ENCODE measurements around the gene SLC39A5. TPM values are rescaled to one million over a fixed set of nuclear protein-coding genes. Genes with fewer than 3 reads are reported as not detected.

The SLC39A5 gene
- total and polyA plus RNA-seq, 2 of the 8 experiments (the other 6 are each of a cell fraction or from before 2014, with no cell fraction given): 0.27 TPM; not detected in 1

DNA sequence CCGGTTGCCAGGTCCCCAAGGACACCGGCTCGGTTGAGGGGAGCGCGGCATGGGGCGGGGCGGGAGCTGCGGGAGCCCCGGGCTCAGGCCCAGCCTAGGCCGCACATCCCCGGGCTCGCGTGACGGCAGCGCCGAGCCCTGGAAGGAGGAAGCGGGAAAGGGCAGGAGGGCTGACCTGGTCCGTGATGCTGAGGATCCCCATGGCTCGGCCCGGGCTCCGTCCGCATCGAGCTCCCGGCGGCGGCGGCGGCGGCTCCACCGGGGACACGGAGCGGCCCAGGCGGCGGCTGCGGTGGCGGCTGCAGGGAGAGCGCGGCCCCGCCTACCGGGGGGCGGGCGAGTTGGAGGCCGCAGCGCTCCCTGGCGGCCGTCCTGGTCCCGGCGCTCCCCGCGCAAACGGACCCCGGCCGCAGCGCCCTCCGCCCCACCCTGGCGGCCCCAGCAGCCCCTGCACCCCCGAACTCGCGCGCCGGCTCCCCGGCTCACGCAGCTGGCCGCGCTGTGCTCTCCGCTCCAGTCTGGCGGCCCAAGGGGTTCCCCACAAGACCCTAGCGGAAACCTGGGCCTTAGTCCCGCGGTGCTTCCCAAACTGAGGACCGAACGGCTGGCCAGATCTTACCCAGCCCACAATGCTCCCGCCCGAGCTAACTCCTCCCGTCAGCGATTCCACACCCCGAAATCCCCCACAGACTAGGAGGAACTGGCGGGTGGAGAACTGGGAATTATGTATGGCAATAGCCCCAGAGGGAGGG, 28.4 kb downstream of the SLC39A5 start, which contains the start of gene ANKRD52 (continued):
- TF ChIP-seq, protein P1, sequence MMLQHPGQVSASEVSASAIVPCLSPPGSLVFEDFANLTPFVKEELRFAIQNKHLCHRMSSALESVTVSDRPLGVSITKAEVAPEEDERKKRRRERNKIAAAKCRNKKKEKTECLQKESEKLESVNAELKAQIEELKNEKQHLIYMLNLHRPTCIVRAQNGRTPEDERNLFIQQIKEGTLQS (IDR thresholded peaks at IDR 0.05; ENCODE audit: insufficient read depth, low read depth, low read length): no peak
- TF ChIP-seq GABPA (IDR thresholded peaks at IDR 0.05; ENCODE audit: borderline replicate concordance, insufficient read depth, low read length): peak; percentile 28; the same call in 1 of the 2 replicates
- peak; percentile 61; the same call in 1 of the 2 replicates for TF ChIP-seq BACH1 (IDR thresholded peaks at IDR 0.05; ENCODE audit: low read length)
- TF ChIP-seq NRF1 (IDR thresholded peaks at IDR 0.05; ENCODE audit: low read depth, low read length): no peak
- TF ChIP-seq YY1 (IDR thresholded peaks at IDR 0.05; ENCODE audit: low read depth, low read length): peak; percentile 10; the same call in 1 of the 2 replicates
- TF ChIP-seq SAP30 (IDR thresholded peaks at IDR 0.05; ENCODE audit: insufficient read depth, insufficient replicate concordance, low read length): peak; percentile 67
- no peak for TF ChIP-seq ASH2L (IDR thresholded peaks at IDR 0.05; ENCODE audit: low read length)
- no peak for TF ChIP-seq SIX5 (IDR thresholded peaks at IDR 0.05; ENCODE audit: low read depth, low read length)
- TF ChIP-seq KDM5A (IDR thresholded peaks at IDR 0.05; ENCODE audit: low read length): no peak
- TF ChIP-seq NANOG (IDR thresholded peaks at IDR 0.05; ENCODE audit: insufficient read depth, low read depth, low read length, poor library complexity, severe bottlenecking): peak; percentile 2
- TF ChIP-seq PHF8 (conservative IDR thresholded peaks at IDR 0.05; ENCODE audit: low read depth, low read length): peak; percentile 78
- no peak for TF ChIP-seq RBBP5 (IDR thresholded peaks at IDR 0.05; ENCODE audit: borderline replicate concordance, low read depth, low read length)
- TF ChIP-seq RNF2 (IDR thresholded peaks at IDR 0.05; ENCODE audit: borderline replicate concordance, low read depth, low read length, missing control alignments, poor library complexity, severe bottlenecking): no peak
- TF ChIP-seq, protein P2, sequence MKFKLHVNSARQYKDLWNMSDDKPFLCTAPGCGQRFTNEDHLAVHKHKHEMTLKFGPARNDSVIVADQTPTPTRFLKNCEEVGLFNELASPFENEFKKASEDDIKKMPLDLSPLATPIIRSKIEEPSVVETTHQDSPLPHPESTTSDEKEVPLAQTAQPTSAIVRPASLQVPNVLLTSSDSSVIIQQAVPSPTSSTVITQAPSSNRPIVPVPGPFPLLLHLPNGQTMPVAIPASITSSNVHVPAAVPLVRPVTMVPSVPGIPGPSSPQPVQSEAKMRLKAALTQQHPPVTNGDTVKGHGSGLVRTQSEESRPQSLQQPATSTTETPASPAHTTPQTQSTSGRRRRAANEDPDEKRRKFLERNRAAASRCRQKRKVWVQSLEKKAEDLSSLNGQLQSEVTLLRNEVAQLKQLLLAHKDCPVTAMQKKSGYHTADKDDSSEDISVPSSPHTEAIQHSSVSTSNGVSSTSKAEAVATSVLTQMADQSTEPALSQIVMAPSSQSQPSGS (IDR thresholded peaks at IDR 0.05; ENCODE audit: low read length): no peak
- no peak for TF ChIP-seq TCF12 (IDR thresholded peaks at IDR 0.05; ENCODE audit: low read depth, low read length)
